Duodenal mucosa (tissue), 2 donors: Measurements from ENCODE around the gene EVI2B.

Experiments
- H3K27ac ChIP-seq: one replicate; pipeline ENCODE4 v1.7.0; 2013; ENCODE audit warnings: low read depth, low read length
- H3K27me3 ChIP-seq, 2 donors: one replicate each; pipeline ENCODE4 v1.7.0; 2013; ENCODE audit warnings: low read length in 2 of 2, control low read depth in 1 of 2; ENCODE audit not compliant: insufficient read depth in 2 of 2, control insufficient read depth in 1 of 2
- H3K36me3 ChIP-seq, 2 donors: one replicate each; pipeline ENCODE4 v1.7.0; 2013; ENCODE audit warnings: low read length in 2 of 2, control low read depth in 1 of 2; ENCODE audit not compliant: insufficient read depth in 2 of 2, control insufficient read depth in 1 of 2
- H3K4me1 ChIP-seq, 2 donors: one replicate each; pipeline ENCODE4 v1.7.0; 2013; ENCODE audit warnings: low read length in 2 of 2, control low read depth in 1 of 2; ENCODE audit not compliant: insufficient read depth in 2 of 2, control insufficient read depth in 1 of 2
- H3K4me3 ChIP-seq, 2 donors: one replicate each; pipeline ENCODE4 v1.7.0; 2013; ENCODE audit warnings: low read length in 2 of 2, low read depth in 1 of 2
- H3K9ac ChIP-seq, 2 donors: one replicate each; pipeline ENCODE4 v1.7.0; 2013; ENCODE audit warnings: low read length in 2 of 2, low read depth in 1 of 2
- H3K9me3 ChIP-seq, 2 donors: one replicate each; pipeline ENCODE4 v1.7.0; 2013; ENCODE audit warnings: low read length in 2 of 2, control low read depth in 1 of 2; ENCODE audit not compliant: control insufficient read depth in 1 of 2

Gene EVI2B

GRCh38 chr17:31311526-31311925 lies 2.3 kb downstream of the EVI2B start:
- Histone ChIP-seq H3K9me3 (no peaks in the 10 kb centered on the region), H3K4me1 (peaks cover 9 to 28% of the 10 kb centered on the region in 2 donors), H3K27ac (peak overlapping the region; percentile 0), H3K36me3 (no peaks in the 10 kb centered on the region), H3K27me3 (no peaks in the 10 kb centered on the region), H3K9ac (peak overlapping the region; percentile 10 to 60), H3K4me3 (peak overlapping the region; percentile 46 to 57)

GRCh38 chr17:31310886-31311285 lies 3.0 kb downstream of the EVI2B start:
- Histone ChIP-seq H3K4me3 (peak overlapping the region; percentile 46 to 57), H3K4me1 (peaks cover 8 to 22% of the 10 kb centered on the region in 2 donors), H3K36me3 (peaks cover 0 to under 1% of the 10 kb centered on the region in 2 donors), H3K27ac (no peak overlapping the region), H3K27me3 (no peaks in the 10 kb centered on the region), H3K9ac (peak overlapping the region; percentile 10 to 60), H3K9me3 (no peaks in the 10 kb centered on the region)

GRCh38 chr17:31310260-31310659 lies 3.6 kb downstream of the EVI2B start:
- no peaks in the 10 kb centered on the region for H3K27me3 ChIP-seq
- H3K36me3 ChIP-seq = peaks cover 0 to 5% of the 10 kb centered on the region in 2 donors
- H3K9ac ChIP-seq = peak overlapping the region in 1 of 2 donors; percentile 35
- H3K4me3 ChIP-seq = peak overlapping the region; percentile 15 to 36
- no peak overlapping the region for H3K27ac ChIP-seq
- H3K9me3 ChIP-seq = no peaks in the 10 kb centered on the region
- H3K4me1 ChIP-seq = peaks cover 6 to 22% of the 10 kb centered on the region in 2 donors

- Histone ChIP-seq H3K27me3 (no peaks in the 10 kb centered on the region), H3K9ac (no peak overlapping the region), H3K36me3 (peaks cover 5 to 12% of the 10 kb centered on the region in 2 donors), H3K4me3 (peak overlapping the region; percentile 31 to 36), H3K4me1 (peaks cover 6 to 19% of the 10 kb centered on the region in 2 donors), H3K9me3 (no peaks in the 10 kb centered on the region), H3K27ac (no peak overlapping the region)
These were observed 4.3 kb downstream of the EVI2B start for GRCh38 chr17:31309556-31309955.

- H3K4me1 ChIP-seq = peaks cover 6 to 17% of the 10 kb centered on the region in 2 donors
- H3K27me3 ChIP-seq = no peaks in the 10 kb centered on the region
- peak overlapping the region; percentile 13 for H3K27ac ChIP-seq
- H3K36me3 ChIP-seq = peaks cover 8 to 12% of the 10 kb centered on the region in 2 donors
- H3K9me3 ChIP-seq = no peaks in the 10 kb centered on the region
- peak overlapping the region in 1 of 2 donors; percentile 19 for H3K9ac ChIP-seq
- peak overlapping the region; percentile 4 to 25 for H3K4me3 ChIP-seq
These were observed 5.2 kb downstream of the EVI2B start for GRCh38 chr17:31308372-31309334.

GRCh38 chr17:31307640-31308039 lies 6.2 kb downstream of the EVI2B start:
- Histone ChIP-seq H3K9ac (no peak overlapping the region), H3K9me3 (no peaks in the 10 kb centered on the region), H3K36me3 (peaks cover 8 to 12% of the 10 kb centered on the region in 2 donors), H3K27ac (no peak overlapping the region), H3K27me3 (no peaks in the 10 kb centered on the region), H3K4me3 (no peak overlapping the region), H3K4me1 (peaks cover 6 to 17% of the 10 kb centered on the region in 2 donors)

- Histone ChIP-seq H3K9ac (no peak overlapping the region), H3K36me3 (peaks cover under 1 to 6% of the 10 kb centered on the region in 2 donors), H3K9me3 (no peaks in the 10 kb centered on the region), H3K4me3 (no peak overlapping the region), H3K4me1 (no peaks in the 10 kb centered on the region), H3K27ac (no peak overlapping the region), H3K27me3 (no peaks in the 10 kb centered on the region)
These were observed 14.2 kb downstream of the EVI2B start for GRCh38 chr17:31299624-31300023.

GRCh38 chr17:31297090-31297489 lies 16.8 kb downstream of the EVI2B start, which contains the start of gene OMG:
Gene OMG (minus strand): TSS chr17:31297239. CDS start chr17:31296331, 908 bp downstream.
- Histone ChIP-seq H3K9me3 (no peaks in the 10 kb centered on the region), H3K9ac (no peak within 1 kb of the TSS), H3K27me3 (no peaks in the 10 kb centered on the region), H3K4me3 (no peak within 1 kb of the TSS), H3K4me1 (no peaks in the 10 kb centered on the region), H3K27ac (no peak within 1 kb of the TSS), H3K36me3 (peaks cover 0 to 2% of the 10 kb centered on the region in 2 donors)

GRCh38 chr17:31296142-31296541 lies 17.7 kb downstream of the EVI2B start:
- Histone ChIP-seq H3K4me3 (no peak overlapping the region), H3K27ac (no peak overlapping the region), H3K36me3 (no peaks in the 10 kb centered on the region), H3K9ac (no peak overlapping the region), H3K9me3 (no peaks in the 10 kb centered on the region), H3K27me3 (no peaks in the 10 kb centered on the region), H3K4me1 (no peaks in the 10 kb centered on the region)

- Histone ChIP-seq H3K27ac (no peak overlapping the region), H3K4me1 (no peaks in the 10 kb centered on the region), H3K27me3 (no peaks in the 10 kb centered on the region), H3K4me3 (no peak overlapping the region), H3K9ac (no peak overlapping the region), H3K36me3 (no peaks in the 10 kb centered on the region), H3K9me3 (no peaks in the 10 kb centered on the region)
These were observed 18.4 kb downstream of the EVI2B start for GRCh38 chr17:31295489-31295871.
